HG03520 (cell line): ENCODE results near the gene TOLLIP.
"Not testable (repeated sequence)": the region's sequence is repeated elsewhere in the genome, so short reads cannot be mapped to it uniquely, and the experiment has no call there.

Source experiments
- ATAC-seq: cut with Tn5 transposase; IDR thresholded peaks from one replicate; pipeline ENCODE4 v1.9.1; 2021; ENCODE audit warnings: mild to moderate bottlenecking, moderate library complexity; ENCODE audit not compliant: unreplicated experiment

TOLLIP gene

DNA sequence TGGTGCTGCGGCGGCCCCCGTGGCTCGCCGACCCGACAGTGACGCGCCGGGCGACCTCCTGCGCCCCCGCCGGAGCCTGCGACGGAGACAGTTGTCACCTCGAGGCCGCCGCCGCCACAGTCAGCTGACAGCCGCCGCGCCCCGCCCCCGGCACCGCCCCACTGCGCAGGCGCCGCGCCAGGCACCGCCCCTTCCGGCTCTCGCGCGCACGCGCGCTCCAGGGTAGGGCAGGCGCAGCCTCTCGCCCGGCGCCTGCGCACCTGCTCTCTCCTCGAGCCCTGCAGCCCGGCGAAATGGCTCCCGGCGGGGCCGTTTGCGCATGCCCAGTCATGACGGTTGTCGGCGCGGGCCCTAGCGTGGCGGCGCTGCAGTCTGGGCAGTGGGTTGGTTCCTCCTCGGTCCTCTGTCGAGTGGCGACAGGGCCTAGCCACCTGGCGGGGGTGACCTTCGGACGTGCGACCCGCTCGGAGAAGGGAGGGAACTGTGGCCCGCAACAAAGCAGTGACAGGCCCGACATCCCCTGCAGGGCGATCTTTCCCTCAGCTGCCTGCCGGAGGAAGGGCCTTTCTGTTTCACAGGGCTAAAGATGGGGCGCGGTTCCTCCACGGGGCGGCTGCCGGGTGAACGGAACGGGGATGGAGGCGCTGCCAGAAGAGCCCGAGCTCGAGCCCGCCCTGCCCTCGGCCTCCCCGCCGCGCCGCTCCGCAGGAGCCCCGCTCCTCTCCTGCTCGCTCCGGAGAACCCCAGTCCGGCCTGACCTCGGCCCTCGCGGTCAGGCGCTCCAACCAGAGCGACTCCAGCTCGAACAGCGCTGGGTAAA, at the start of gene TOLLIP:
Gene TOLLIP (minus strand): TSS at position 135 of the 820 bp plus-strand sequence. CDS start 134 bp downstream, at position 1.
- peak; percentile 71 for ATAC-seq

DNA sequence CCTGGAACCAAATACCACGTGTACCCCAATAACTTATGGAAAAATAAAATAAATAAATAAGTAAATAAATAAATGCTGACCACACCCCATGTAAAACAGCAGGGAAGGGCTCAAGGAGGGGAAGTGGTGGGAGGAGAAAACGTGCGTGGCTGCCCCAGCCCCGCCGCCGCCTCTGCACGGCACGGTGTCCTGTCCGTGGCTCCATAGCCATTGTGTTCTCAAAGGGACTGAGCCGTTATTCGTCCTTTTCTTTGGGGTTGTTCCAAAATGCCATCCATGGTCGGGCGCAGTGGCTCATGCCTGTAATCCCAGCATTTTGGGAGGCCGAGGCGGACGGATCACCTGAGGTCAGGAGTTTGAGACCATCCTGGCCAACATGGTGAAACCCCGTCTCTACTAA, 49.5 kb upstream of the TOLLIP start:
- not testable (repeated sequence) for ATAC-seq

DNA sequence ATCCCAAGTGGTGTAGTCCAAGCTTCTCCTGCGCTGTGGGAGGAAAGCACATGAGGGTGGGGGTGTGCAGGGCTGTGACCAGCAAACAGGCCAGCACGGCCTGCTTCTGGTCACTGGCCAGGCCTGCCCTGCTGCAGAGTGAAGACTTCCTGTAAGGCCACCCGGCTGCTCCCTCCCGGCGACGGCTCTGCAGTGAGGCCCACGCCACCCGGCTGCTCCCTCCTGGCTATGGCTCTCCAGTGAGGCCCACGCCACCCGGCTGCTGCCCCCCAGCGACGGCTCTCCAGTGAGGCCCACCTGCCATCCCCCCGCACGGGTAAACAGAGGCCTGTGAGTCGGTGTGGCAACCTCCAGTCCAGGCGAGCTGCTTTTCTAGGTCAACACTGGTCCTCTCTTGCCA, 48.9 kb upstream of the TOLLIP start:
- no peak for ATAC-seq

DNA sequence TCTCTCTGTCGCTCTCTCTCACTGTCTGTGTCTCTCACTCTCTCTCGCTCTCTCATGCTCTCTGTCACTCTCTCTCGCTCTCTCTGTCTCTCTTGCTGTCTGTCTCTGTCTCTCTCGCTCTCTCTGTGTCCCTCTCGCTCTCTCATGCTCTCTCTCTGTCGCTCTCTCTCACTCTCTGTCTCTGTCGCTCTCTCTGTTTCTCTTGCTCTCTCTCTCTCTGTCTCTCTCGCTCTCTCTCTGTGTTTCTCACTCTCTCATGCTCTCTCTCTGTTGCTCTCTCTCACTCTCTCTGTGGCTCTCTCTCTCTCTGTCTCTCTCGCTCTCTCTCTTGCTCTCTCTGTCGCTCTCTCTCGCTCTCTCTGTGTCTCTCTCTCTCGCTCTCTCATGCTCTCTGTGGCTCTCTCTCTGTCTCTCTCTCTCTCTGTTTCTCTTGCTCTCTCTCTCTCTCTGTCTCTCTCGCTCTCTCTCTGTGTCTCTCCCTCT, 47.1 kb upstream of the TOLLIP start:
- no peak for ATAC-seq

DNA sequence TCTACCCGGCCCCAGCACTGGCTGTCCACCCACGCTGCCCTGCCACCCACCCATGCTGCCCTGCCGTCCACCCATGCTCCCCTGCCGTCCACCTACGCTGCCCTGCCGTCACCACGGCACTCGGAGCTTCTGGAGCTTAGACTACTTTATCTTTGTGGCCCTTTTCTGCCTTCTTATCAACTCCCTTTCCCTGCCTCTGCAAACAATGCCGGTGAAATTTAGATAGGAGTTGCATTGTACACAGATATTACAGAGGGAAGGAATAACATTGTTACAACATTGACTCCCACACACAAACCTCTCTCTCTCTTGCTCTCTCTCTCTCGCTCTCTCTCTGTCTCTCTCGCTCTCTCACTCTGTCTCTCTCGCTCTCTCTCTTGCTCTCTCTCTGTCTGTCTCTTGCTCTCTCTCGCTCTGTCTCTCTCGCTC, 46.6 kb upstream of the TOLLIP start:
- ATAC-seq: no peak

DNA sequence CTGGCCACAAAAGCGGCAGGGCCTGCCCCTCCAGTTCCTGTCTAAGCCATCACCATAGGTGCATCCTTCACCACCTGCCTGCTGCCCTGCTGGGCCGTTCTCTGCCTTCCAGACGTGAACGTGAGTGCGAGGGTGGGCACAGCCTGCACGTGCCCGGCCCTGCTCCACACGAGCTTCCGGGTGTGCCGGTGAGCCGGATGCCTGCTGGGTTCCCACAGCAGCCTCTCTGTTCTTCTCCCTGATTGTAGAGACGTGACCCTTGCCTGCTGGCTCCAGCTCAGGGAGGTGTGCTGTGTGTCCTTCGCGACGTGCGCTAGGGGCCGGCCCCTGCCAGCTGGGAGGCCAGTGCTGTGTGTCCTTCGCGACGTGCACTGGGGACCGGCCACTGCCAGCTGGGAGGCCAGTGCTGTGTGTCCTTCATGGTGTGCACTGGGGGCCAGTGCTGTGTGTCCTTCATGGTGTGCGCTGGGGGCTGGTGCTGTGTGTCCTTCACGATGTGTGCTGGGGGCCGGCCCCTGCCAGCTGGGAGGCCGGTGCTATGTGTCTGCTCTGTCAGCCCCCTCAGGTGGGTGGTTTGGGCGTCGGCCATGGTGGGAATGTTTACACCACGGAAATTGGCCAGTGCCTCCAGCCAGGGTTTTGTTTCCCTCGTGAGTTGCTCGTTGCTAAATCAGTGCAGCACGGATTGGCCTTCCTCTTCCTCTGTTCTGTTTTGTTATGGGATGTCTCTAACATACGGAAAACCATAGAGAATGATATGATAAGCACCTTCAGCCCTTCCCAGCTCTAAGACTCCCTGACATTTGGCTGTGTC, 44.9 kb upstream of the TOLLIP start:
- no peak for ATAC-seq

DNA sequence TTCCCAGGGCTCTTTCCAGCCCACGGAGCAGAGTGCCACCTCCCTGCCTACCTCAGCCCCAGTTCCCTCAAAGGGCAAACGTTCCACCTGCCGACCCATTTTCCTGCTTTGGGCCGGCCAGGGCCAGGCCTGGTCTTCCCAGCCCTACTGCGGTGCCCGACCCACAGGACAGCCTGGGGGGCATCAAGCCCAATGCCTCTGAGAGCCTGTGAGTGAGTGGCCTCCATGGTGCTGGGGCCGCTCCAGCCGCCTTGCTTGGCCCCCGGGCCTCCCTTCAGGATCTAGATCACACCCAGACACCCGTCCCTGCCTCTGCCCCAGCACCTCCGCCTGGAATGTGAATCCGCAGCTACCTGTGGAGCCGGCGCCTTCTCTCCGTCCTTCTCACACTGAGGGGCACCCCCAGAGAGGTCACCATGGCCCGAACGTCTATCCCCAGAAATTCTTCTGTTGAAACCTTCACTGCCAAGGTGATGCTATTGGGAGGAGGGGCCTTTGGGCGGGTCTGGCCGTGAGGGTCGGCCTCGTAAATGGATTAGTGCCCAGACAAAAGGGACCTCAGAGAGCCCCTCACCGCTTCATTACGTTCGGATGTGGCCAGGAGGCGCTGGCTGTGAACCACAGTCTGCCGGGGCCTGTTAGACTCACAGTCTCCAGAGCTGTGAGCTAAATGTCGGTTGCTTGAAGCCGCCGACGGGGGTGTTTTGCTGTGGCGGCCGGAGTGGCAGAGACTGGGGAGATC, 44.1 kb upstream of the TOLLIP start:
- no peak for ATAC-seq

DNA sequence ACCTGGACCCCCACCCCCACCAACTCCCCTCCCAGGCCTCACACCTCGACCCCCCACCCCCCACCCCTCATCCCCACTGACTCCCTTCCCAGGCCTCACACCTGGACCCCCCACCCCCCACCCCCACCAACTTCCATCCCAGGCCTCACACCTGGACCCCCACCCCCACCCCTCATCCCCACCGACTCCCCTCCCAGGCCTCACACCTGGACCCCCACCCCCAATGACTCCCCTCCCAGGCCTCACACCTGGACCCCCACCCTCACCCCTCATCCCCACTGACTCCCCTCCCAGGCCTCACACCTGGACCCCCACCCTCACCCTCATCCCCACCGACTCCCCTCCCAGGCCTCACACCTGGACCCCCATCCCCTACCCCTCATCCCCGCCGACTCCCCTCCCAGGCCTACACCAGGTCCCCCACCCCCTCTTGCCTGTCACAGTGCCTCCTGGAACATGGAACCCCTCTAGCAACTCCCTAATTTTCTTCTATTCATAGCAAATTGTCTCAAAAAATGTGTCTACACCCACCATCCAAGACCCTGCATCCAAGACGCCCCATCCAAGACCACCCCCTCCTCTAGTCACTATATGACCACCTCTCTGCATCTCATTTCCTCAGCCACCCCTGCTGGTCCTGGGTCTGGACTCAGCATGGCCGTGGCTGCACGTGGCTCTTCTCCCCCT, 43.4 kb upstream of the TOLLIP start:
- no peak for ATAC-seq

DNA sequence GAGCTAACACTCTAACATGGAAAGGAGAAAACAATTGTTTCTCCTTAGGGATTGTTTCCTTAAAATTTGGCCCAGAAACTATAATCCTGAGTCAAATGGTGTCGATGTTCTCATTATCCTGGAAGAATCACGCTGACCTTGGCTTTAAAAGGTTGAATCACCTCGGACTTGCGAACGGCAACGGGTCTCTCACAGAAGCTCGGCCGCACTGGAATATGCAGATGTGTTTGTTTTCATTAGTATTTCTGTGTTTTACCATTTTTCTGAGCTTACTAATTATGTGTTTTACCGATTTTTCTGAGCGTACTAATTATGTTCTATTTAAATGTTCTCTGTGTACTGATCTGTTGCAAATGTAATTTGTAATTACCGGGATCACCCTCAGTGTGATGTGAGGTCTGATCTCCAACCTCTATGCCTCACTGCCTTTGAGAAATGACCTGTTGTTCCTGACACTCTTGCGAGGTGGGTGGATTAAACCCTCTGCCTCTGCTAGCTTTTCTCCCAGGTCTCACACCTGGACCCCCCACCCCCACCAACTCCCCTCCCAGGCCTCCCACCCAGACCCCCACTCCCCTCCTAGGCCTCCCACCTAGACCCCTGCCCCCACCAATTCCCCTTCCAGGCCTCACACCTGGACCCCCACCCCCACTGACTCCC, 42.0 kb upstream of the TOLLIP start:
- no peak for ATAC-seq

DNA sequence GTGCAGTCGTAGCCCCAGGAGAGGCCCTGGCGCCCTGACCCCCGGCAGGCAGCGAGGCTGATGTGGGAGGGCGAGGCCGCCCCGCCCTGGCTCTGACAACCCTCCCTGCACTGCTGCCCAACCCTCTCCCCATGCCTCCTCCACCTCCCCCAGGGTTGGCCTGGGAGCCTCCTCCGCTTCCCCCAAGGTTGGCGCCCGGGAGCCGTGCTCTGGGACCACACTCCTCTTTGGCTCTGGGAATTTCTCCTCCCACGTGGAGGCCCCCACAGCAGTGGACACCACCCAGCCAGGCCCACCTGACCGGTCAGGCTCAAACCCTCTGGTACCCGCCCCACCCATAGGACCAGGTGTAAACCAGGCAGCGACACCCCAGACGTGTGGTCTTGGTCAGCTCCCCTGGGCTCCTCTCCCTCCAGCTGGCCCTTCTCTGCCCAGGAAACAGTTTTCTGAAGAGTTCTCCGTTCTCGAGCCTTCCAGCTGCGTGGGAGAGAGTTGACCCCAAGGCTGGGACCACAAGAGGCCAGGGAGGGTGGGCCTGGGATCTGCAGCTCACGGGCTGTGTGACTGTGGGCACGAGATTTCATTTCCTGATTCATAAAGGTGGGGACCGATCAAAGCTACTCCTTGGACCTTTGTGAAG, 40.8 kb upstream of the TOLLIP start:
- ATAC-seq: no peak

DNA sequence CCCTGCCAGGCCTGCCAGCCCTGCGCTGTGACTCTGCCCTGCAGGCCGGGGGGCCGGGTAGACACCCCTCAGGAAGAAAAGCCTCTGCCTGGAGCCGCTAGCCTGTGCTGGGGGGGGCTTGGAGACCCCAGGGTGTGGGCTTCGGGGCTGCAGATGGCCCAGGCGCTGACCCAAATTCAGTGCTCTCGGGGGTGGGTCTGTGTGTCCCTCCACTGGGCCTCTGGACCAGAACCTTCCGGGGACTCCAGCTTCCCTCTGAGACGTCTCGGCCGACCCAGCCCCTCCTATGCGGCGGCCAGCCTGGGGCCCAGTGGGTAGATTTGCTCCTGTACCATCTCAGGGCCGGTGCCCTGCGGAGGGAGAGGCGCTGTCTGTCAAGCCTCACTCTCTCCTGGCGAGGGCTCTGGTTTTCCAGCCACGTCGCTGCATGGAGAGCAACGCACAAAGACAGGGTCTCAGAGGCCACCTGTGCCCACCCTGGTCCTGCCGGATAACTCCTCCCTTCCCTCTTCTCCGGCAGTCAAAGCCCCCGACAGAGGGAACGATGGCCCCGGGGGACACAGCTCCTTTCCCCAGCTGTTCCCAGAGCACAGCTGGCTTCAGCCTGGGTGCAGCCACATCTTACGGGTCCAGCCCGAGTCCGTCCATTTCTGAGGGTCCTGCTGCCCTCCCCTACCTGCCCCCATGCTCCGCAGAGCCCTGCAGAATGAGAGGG, 40.1 kb upstream of the TOLLIP start:
- ATAC-seq: no peak

DNA sequence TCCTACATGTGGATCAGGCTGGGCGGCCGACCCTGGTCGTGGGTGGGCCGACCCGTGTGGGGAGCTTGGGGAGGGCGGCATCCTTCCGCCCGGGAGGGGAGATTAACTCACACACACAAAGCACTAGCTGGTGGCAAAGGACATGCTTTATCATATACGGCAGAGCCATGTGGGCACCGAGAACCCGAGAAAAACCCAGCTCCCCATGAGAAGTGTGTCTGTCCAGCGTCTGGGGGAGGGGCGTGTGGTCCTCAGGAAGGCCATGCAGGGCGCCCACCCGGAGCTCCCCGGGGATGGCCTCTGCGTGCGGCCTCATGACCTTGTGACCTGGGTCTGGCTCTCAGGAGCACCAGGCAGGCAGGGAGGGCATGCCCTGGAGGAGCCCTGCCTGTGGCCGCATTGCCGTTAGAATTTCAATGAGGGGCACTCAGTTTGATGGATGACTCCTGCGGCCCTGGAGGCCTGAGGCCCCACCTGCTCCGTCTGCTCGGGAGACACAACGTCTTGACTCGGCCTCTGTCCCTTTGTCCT, 39.4 kb upstream of the TOLLIP start:
- ATAC-seq: no peak

DNA sequence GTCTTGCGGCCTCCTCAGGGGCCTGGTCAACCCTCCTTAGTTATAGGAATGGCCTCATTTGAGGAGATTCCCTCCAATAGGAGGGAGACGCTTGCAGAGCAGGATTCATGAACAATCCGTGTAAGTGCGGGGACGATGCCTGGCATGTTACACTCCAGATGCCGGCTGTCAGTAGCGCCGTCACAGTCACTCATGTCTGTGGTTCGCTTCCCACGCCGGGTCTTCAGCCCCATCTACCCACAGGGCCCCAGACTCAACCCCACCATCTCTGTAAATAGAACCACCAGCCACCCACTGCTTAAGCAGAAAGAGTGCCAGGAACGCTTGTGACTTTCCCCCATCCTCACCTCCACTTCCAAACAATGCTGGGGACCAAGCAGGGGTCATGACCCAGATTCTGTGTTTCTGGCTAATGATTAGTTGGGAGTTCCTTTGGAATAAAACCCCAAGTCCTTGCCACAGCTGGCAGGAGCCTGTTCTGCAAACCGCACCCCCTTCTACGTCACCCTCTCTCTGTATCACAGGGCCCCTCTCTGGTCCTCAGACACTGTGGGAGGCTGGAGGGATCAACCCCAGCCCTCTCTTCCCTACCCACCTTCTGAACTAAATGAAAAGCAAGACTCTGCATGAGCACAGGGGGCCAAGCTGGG, 38.8 kb upstream of the TOLLIP start:
- ATAC-seq: no peak

DNA sequence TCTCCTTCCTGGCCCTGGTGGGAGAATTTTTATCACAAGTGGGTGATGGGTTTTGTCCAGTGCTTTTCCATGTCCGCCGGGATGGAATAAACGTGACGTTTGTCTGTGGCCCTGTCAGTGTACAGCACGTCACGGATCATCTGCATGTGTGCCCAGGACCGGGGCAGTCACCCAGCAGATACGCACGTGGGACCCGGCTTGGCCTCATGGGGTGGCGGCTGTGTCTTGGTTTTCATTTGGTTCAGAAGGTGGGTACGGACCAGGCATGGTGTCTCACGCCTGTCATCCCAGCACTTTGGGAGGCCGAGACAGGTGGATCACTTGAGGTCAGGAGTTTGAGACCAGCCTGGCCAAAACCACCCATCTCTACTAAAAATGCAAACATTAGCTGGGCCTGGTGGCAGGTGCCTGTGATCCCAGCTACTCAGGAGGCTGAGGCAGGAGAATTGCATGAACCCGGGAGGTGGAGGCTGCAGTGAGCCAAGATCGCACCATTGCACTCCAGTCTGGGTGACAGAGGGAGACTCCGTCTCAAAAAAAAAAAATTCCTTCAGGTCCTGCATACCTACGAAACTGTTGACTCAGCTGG, 38.1 kb upstream of the TOLLIP start:
- not testable (repeated sequence) for ATAC-seq

DNA sequence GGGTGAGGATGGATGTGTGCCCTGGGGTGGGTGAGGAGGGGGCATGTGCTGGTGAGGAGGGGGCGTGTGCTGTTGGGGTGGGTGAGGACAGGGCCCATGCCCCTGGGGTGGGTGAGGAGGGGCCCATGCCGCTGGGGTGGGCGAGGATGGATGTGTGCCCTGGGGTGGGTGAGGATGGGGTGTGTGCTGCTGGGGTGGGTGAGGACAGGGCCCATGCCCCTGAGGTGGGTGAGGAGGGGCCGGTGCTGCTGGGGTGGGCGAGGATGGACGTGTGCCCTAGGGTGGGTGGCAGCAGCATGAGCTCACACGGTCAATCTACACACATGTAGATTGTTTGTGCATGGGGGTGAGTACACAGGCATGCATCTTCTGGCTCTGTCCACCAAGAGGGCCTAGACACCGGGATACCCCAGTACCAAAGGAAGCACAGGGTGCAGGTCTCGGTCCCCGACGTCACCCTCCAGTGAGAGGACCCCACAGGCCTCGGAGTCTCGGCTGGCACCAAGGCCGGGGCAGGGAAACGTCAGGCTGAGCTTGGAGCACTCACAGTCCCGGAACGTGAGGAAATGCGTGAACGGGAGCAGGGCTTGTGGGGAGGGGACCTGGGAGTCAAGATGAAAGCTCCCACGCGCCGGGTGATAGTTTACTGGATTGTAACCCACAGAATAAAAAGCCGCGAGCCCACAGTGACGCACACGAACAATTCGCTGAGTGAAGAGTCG, 37.4 kb upstream of the TOLLIP start:
- ATAC-seq: no peak

DNA sequence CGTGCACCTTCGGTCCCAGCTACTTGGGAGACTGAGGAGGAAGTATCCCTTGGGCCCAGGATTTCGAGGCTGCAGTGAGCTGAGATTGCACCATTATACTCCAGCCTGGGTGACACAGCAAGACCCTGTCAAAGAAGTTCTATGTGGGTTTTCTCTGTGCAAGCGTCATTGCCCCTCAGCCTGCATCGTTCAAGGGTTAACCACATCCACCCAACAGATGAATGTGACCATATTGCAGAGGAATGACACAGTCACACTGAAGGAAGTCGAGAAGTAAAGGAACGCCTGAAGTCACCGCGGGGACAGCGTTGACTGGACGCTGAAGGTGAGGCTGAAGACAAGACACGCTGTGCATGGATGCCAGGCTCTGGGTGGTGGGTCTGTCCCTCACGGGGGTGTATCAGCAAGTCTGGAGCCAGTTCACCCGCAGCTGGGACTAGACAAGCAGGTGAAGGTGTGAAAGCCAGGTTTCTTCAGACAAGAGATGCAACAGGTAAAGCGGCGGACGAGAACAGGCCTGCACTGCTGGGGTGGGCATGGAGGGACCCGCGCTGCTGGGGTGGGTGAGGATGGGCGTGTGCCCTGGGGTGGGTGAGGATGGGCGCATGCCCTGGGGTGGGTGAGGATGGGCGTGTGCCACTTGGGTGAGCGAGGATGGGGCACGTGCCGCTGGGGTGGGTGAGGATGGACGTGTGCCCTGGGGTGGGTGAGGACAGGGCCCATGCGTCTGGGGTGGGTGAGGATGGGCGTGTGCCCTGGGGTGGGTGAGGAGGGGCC, 36.5 kb upstream of the TOLLIP start:
- ATAC-seq: no peak
